Colonic mucosa (tissue), 4 donors: ENCODE results near the gene CDC123. TPM values are rescaled to one million over a fixed set of nuclear protein-coding genes. Genes with fewer than 3 reads are reported as not detected.
"Not testable (repeated sequence)": the region's sequence is repeated elsewhere in the genome, so short reads cannot be mapped to it uniquely, and the experiment has no call there.

Experiments
- DNase-seq: peaks from one replicate; pipeline ENCODE4 v3.0.0-alpha.2; 2020
- H3K27ac ChIP-seq: fragments of 200-600 bp; one replicate; pipeline ENCODE4 v1.8.0; 2021
- H3K27me3 ChIP-seq: fragments of 200-600 bp; one replicate; pipeline ENCODE4 v1.8.0; 2021
- H3K36me3 ChIP-seq: fragments of 200-600 bp; one replicate; pipeline ENCODE4 v1.8.0; 2021
- H3K4me1 ChIP-seq: fragments of 200-600 bp; one replicate; pipeline ENCODE4 v1.8.0; 2021; ENCODE audit warnings: mild to moderate bottlenecking
- H3K4me3 ChIP-seq: fragments of 200-600 bp; one replicate; pipeline ENCODE4 v1.8.0; 2021
- H3K9ac ChIP-seq, 2 donors: one replicate each; pipeline ENCODE4 v1.7.0; 2013; ENCODE audit warnings: control low read depth in 2 of 2, low read depth in 2 of 2, low read length in 2 of 2
- H3K9me3 ChIP-seq: fragments of 200-600 bp; one replicate; pipeline ENCODE4 v1.8.0; 2021
- intact Hi-C: fragments of 100-400 bp; cut with DNase I; formaldehyde crosslinking; loops from one replicate; pipeline ENCODE4 v1.14.1; 2022
- total RNA-seq, 2 donors: library from RNA; stranded (reverse); fragmentation: NEBNext Ultra II Directional in 1 of 2; extraction: Animal tissue kit (Norgen Biotek cat#: 25700) in 1 of 2; gene quantifications; one replicate each; pipeline ENCODE4 v1.2.1, GENCODE V29; 2021
- TF ChIP-seq, protein P1 (sequence below): fragments of 200-600 bp; IDR thresholded peaks from one replicate; pipeline ENCODE4 v1.8.0; 2022; ENCODE audit warnings: antibody characterized with exemption, mild to moderate bottlenecking
- donor health status: healthy.
- donor health status: DM: no; HTN: no; CAD: no.
- donor health status: DM: no; HTN: no; CAD: no.

The CDC123 gene
- total RNA-seq, 2 donors from 2014 or later: 47.9 to 84.5 TPM

DNA sequence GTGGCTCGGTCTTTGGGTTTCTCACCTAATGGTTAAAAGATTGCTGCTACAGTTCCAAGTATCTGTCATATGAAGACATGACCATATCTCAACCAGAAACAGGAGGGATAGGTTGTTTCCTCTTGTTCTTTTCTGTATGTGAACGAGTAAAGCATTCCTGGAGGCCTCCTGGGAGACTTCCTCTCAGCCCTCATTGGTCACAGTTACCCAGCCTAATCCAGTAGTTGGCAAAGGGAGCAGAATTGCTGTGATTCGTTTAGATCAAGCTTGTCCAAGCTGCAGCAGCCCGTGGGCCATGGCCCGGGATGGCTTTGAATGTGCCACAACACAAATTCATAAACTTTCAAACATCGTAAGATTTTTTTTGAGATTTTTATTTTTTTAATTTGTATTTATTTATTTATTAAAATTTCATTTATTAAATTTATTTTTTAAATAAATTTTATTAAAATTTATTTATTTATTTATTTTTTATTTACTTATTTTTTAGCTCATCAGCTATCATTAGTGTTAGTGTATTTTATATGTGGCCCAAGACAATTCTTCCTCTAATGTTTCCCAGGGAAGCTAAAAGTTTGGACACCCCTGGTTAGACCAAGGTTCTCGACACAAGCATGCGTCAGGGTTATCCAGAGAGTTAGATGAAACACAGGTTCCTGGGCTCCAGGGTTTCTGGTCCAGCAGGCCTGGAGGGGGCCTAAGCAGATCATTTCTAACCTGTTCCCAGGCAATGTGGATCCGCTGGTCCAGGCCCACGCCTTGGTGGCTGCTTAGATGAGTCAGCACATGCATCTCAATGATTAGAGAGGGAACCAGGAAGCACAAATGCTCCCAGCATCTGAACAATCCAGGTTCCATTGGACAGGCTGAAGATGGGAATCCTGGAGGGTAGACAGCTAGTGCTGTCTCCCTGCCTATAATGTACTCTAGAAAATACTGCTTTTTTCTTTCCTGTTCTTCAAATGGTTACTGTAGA, 25.6 kb downstream of the CDC123 start:
- H3K36me3 ChIP-seq: no peaks in the 10 kb centered on the region
- intact Hi-C loops: no loop called here
- no peak overlapping the region for H3K4me3 ChIP-seq
- TF ChIP-seq, protein P1, sequence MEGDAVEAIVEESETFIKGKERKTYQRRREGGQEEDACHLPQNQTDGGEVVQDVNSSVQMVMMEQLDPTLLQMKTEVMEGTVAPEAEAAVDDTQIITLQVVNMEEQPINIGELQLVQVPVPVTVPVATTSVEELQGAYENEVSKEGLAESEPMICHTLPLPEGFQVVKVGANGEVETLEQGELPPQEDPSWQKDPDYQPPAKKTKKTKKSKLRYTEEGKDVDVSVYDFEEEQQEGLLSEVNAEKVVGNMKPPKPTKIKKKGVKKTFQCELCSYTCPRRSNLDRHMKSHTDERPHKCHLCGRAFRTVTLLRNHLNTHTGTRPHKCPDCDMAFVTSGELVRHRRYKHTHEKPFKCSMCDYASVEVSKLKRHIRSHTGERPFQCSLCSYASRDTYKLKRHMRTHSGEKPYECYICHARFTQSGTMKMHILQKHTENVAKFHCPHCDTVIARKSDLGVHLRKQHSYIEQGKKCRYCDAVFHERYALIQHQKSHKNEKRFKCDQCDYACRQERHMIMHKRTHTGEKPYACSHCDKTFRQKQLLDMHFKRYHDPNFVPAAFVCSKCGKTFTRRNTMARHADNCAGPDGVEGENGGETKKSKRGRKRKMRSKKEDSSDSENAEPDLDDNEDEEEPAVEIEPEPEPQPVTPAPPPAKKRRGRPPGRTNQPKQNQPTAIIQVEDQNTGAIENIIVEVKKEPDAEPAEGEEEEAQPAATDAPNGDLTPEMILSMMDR: no peak
- DNase-seq: no peak
- H3K9ac ChIP-seq: no peak overlapping the region
- H3K9me3 ChIP-seq: no peaks in the 10 kb centered on the region
- H3K27me3 ChIP-seq: no peaks in the 10 kb centered on the region
- no peak overlapping the region for H3K27ac ChIP-seq
- no peaks in the 10 kb centered on the region for H3K4me1 ChIP-seq

DNA sequence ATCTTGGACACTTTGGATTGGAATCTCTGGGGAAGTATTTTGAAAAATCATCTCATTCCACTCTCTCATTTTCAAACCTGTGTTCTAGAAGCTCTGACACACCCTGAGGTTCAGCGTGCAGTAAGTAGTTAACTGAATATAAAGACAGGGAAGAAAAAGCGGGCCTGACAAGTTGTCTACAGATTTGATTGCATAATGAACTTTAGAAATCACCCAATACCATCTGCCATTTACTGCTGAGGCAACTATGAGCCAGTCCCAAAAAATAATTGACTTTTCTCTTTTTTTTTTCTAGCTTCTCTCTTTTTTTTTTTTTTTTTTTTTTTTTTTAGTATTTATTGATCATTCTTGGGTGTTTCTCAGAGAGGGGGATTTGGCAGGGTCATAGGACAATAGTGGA, 29.5 kb downstream of the CDC123 start:
- Histone ChIP-seq H3K4me1 (no peaks in the 10 kb centered on the region), H3K27me3 (no peaks in the 10 kb centered on the region), H3K36me3 (no peaks in the 10 kb centered on the region), H3K4me3 (no peak overlapping the region), H3K9ac (no peak overlapping the region), H3K27ac (no peak overlapping the region), H3K9me3 (no peaks in the 10 kb centered on the region)
- TF ChIP-seq, protein P1: no peak
- intact Hi-C loops: no loop called here
- no peak for DNase-seq

DNA sequence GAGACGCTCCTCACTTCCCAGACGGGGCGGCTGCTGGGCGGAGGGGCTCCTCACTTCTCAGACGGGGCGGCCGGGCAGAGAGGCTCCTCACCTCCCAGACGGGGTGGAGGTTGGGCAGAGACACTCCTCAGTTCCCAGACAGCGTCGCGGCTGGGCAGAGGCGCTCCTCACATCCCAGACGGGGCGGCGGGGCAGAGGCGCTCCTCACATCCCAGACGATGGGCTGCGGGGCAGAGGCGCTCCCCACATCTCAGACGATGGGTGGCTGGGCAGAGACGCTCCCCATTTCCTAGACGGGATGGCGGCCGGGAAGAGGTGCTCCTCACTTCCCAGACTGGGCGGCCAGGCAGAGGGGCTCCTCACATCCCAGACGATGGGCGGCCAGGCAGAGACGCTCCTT, 30.4 kb downstream of the CDC123 start:
- H3K4me1 ChIP-seq, DNase-seq, H3K9ac ChIP-seq, H3K4me3 ChIP-seq, intact Hi-C loops, H3K36me3 ChIP-seq, H3K27ac ChIP-seq, H3K27me3 ChIP-seq, H3K9me3 ChIP-seq: not testable (repeated sequence)

DNA sequence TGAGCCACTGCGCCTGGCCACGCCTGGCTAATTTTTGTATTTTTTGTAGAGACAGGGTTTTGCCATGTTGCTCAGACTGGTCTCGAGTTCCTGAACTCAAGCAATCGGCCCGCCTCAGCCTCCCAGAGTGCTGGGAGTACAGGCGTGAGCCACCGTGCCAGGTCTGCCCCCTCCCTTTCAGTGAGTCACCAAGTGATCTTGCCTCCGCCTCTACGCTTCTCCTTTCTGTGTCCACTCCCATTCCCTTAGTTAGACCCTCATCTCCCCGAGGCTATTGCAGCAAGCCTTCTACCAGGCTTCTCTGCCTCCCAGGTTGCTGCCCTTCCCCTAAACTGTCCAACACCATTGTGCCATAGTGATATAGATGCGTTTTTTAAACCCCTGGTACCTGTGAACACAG, 32.9 kb downstream of the CDC123 start:
- Histone ChIP-seq H3K4me3 (no peak overlapping the region), H3K36me3 (no peaks in the 10 kb centered on the region), H3K9ac (no peak overlapping the region), H3K9me3 (no peaks in the 10 kb centered on the region), H3K27ac (no peak overlapping the region), H3K27me3 (no peaks in the 10 kb centered on the region), H3K4me1 (no peaks in the 10 kb centered on the region)
- TF ChIP-seq, protein P1: no peak
- intact Hi-C loops: no loop called here
- no peak for DNase-seq

DNA sequence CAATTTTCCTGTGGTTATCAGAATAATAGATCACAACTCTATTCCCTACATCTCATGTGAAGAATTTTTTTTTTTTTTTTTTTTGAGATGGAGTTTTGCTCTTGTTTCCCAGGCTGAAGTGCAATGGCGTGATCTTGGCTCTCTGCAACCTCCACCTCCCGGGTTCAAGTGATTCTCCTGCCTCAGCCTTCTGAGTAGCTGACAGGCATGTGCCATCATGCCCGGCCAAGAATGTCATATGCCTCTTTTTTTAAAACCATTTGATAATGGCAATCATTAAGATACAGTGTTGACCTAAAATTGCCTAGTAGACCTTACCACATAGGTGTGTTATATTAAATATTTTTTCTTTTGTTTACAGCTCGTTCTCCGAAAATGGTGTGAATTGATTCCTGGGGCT, 38.7 kb downstream of the CDC123 start:
- H3K27me3 ChIP-seq, H3K4me3 ChIP-seq, H3K36me3 ChIP-seq, DNase-seq, H3K9me3 ChIP-seq, H3K9ac ChIP-seq, intact Hi-C loops, H3K4me1 ChIP-seq, H3K27ac ChIP-seq: not testable (repeated sequence)

DNA sequence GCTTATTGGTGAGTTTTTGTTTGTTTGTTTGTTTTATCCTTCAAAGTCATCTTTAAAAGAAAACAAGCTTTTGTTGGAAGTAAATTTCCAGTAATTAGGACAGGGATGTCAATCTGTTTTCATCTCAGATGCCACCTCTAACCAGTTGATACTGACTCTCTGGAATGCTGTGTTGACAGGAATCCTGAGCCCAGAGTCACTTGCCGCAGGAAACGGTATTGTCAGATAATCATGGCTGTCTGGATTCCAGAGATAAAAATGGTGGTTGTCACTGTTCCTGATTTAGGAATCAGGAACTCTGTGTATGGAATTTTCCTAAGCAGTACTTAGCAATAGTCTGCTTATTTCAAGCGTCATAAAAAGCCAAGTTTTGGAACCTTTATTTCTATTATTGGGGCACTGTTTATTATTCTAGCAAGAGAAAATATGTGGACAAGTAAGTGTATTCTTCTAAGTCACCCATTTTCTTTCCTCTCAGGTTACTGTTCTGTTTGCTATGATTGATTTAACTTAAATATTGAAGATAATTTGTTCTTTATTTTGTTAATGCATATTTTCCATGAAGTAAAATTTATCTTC, 39.2 kb downstream of the CDC123 start:
- intact Hi-C loops: no loop called here
- no peaks in the 10 kb centered on the region for H3K27me3 ChIP-seq
- H3K4me1 ChIP-seq: no peaks in the 10 kb centered on the region
- no peak overlapping the region for H3K4me3 ChIP-seq
- TF ChIP-seq, protein P1: no peak
- DNase-seq: no peak
- H3K27ac ChIP-seq: no peak overlapping the region
- no peak overlapping the region for H3K9ac ChIP-seq
- no peaks in the 10 kb centered on the region for H3K9me3 ChIP-seq
- H3K36me3 ChIP-seq: no peaks in the 10 kb centered on the region
